HG02798 (cell line): ENCODE results near the gene ELMO3.
A peak's percentile ranks its signal among the peaks of the same experiment; 100 is the strongest.

Experiments
- ATAC-seq: cut with Tn5 transposase; IDR thresholded peaks from one replicate; pipeline ENCODE4 v1.9.1; 2021; ENCODE audit warnings: mild to moderate bottlenecking; ENCODE audit not compliant: unreplicated experiment, poor library complexity

ELMO3 gene

GRCh38 chr16:67213197-67214019 lies 14.5 kb downstream of the ELMO3 start:
- ATAC-seq, result no peak

DNA sequence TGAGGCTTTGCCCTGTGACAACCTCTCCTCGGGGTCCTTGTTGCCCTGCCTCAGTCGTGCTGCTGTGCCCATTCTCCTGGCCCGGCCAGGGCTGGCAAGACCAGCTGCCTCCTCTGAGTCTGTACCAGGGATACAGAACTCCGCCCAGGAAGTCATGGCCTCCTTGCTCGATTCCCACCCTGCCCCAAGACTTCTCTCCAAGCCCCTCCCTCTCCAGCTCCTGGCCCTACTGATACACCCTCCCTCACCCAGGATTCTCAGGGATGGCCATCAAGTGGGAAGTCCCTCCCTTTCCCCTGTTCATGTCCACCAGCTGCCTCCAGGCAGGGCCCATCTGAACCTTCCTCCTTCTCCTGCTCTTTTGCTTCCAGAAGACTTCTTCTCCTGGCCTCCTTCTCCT lies 16.8 kb downstream of the ELMO3 start:
- no peak for ATAC-seq

- no peak for ATAC-seq
Measured at GRCh38 chr16:67216612-67217490, 17.9 kb downstream of the ELMO3 start.

DNA sequence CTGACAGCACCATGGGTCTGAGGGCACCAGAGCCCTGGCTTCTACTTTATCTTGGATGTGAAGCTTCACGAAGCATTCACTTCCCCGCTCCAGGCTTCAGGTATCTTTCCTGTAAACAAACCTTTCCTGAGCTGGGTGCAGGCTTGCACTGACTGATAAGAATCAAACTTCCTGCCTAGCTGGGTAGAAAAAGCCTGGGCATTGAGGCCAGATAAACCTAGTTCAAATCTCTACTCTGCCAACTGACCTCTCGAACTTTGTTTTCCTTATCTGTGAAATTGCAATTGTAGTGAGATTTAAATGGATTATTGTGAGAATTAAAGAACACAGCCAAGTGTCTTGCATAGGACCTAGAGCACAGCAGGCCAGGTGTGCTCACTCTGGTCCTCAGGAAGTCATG lies 25.1 kb downstream of the ELMO3 start:
- ATAC-seq, result no peak

GRCh38 chr16:67226295-67226803 lies 27.4 kb downstream of the ELMO3 start:
- ATAC-seq, result no peak

GRCh38 chr16:67226804-67227566 lies 28.1 kb downstream of the ELMO3 start, which contains the start of gene TMEM208:
Gene TMEM208, plus strand, starts transcription at chr16:67227130. Its CDS starts 89 bp downstream, at chr16:67227219.
- ATAC-seq, result peak; percentile 96

DNA sequence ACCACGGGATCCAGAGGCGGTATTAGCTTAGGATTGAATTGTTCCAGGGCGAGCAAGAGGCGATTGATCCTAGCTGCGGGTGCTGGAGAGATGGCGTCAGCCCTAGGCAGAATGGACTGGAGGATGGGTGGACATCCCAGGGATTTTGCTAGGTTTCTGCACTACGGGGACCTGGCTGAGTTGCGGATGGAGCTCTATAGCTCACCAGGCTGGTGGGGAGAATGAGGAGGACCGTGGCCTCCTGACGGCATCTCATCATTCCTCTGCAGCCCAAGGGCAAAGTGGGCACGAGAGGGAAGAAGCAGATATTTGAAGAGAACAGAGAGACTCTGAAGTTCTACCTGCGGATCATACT lies 28.6 kb downstream of the ELMO3 start:
- no peak for ATAC-seq

DNA sequence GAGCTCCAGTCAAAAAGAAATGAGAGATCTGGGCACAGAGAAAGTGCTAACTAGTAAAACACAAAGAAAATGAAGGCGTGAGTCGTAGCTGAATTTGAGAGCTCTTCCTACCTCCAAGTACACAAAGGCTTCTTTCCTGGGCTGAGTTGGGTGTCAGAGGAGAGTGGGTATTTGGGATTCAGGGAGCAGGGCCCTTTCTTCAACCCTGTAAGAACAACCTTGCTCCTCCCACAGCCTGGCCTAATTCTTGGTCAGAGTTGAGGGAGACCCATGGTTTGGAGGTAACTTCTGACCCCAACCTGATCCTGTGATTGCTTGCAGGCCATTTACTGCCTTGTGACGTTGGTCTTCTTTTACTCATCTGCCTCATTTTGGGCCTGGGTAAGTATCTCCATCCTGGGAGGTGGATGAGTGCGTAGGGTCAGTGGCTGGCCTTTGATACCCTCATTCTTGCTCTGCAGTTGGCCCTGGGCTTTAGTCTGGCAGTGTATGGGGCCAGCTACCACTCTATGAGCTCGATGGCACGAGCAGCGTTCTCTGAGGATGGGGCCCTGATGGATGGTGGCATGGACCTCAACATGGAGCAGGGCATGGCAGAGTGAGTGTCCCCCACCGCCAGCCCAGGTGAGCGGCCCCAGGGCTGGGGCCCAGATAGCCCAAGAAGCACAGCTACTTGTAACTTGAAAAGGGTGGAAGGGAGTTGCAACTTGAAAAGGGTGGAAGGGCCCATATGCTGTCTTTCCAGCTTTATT lies 29.3 kb downstream of the ELMO3 start:
- ATAC-seq, result no peak

DNA sequence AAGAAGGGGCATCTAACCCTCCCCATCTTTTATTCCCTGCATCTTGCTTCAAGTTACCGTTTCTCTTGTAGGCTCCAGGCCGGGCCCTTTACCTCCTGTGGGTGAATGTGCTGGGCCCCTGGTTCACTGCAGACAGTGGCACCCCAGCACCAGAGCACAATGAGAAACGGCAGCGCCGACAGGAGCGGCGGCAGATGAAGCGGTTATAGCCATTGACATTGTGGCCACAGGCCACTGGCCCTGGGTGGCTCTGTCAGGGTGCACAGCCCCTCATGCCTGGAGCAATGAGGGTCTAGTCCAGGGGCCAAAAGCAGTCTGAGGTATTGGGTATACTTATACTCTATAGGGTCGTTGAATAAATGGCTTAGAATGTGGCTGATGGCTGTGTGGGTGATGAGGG lies 30.0 kb downstream of the ELMO3 start:
- ATAC-seq, result no peak

GRCh38 chr16:67229906-67230808 lies 31.2 kb downstream of the ELMO3 start:
- ATAC-seq, result no peak

DNA sequence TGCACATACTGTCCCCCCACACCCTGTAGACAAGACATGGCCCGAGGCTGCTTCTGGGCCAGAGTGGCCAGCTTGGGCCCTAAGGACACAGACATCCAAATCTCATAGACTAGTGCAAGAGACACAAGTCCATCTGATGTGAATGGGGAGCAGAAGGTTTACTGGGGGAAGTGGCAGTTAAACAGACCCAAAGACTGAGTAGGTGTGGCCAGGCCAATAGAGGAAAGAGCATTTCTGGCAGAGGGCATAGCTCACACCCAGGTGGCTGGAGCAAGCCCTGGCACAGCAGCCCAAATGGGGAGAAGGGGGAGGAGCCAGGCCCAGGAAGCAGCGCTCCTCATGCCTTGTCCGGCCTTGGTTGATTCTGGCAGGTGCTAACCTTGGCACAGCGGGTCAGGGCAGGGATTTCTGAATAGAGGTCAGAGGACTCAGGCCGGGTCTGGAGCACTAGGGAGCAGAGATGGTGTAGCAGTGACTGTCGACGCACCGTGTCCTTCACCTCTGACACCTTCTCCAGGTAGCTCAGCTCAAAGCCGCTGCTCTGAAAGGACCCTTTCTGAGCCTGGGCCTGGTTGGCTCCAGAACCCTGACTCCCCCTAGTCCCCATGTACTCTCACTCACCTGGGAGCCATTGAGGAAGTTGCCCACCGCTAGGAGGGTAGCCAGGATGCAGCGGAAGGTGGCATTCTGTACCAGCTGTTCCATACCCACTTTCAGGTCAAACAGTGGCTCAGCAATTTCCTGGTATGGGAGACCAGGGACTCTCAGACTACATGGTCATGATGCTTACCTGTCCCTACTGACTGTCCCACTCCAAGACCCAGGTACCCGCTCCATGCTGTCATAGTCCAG lies 32.1 kb downstream of the ELMO3 start:
- ATAC-seq, result no peak

DNA sequence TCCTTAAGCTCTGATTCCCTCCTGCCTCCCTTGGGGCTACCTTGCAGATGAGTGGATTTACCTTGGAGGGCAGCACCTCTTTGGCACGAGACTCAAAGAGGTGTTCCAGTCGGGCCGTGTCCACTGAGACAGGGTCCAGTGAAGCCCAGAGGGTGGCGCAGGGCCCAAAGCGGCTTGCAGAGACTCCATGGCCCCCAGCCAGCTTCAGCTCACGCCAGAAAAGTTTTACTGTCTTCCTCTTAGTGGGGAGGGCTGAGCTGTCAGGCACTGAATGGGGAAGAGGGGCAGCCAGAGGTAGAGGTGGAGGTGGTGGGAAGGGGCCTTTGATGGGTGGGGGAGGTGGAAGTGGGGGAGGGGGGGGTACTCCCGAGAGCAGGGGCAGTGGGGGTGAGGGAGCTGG lies 34.7 kb downstream of the ELMO3 start:
- no peak for ATAC-seq

- no peak for ATAC-seq
Measured at GRCh38 chr16:67234180-67234597, 35.3 kb downstream of the ELMO3 start.

DNA sequence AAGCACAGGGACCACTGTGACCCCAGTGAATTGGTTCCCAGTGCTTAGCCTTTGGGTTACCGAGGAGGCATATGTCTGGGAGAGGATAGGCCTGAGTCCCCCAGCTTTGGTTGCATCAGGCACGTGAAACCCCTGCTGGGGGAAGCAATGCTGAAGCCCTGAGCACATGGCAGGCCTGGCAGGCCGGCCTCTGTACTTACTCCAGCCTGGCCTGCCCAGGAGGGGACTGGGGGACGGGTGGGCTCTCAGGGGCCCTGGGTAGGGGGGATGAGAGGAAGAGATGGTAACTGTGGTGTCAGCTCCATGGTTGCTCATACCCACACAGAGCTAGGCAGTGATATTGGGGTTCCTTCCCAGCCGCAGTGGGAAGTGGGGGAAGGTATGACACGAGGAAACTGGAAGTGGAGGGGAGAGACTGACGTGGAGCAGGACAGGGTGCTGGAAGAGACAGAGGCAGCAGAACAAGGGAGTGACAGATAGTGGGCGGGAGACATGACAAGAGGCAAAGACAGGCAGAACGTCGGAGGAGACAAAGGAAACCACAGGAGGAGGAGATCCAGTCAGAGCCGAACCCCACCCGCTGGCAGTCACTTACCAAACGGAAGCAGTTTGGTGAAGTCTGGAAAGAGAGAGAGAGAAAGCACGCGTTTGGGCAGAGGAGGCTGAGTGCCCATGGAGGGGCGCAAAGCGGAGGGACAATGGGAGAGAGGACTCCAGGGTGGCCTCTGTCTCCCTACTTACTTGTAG lies 37.1 kb downstream of the ELMO3 start:
- ATAC-seq, result no peak

DNA sequence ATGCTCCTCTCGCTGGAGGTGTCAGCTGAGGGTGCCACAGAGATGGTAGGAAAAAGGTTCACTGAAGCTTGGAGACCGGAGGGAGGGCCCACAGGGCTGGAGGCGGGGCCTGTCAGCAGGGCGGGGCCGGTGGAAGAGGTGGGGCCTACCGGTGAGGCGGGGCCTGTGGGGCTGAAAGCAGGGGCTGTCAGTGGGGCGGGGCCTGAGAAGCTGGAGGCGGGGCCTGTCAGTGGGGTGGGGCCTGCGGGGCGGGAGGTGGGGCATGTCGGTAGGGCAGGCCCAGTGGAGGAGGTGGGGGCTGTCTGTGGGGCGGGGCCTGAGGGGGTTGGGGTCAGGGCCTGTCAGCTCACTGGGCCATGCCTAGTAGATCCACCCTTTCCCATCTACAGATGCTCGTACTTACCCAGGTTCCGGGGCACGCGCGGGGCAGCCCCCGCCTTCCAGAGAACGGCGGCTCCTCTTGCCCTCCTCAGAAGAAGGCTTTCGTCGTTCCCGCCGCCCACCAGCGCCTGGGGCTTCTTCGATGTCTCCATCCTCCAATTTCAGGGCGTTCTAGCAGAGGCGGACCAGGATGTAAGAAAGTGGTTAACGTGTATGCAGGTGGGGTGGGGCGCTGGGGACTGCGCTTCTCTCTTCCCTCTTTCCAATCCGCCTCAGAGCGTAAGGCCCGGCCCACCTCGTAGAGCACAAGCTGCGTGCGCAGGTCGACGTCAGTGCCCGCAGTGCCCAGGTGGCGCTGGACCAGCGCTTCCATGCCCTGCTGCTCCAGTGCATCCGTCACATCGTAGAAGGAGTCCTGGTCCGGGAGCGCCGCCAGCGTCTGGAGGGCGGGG lies 37.8 kb downstream of the ELMO3 start:
- ATAC-seq, result no peak
